Activated T-helper 2 cell treated with anti-CD3 and anti-CD28 coated beads, Interferon-gamma antibody, Interleukin-2, Interleukin-4, amounts not matched to agents 10 μg/mL and 5 μg/mL and 100 μg/mL, durations not matched to agents 14 hours and 24 hours and 36 hours (primary cell): ENCODE results near the gene KRT80. TPM values are rescaled to one million over a fixed set of nuclear protein-coding genes. Genes with fewer than 3 reads are reported as not detected.

Experiments used
- DNase-seq: peaks from one replicate; pipeline ENCODE4 v3.0.0; 2021; ENCODE audit warnings: low spot score
- H3K27ac Mint-ChIP-seq: one replicate; pipeline ENCODE4 v1.8.0; 2021; ENCODE audit warnings: mixed read lengths
- H3K27me3 Mint-ChIP-seq: one replicate; pipeline ENCODE4 v1.8.0; 2021; ENCODE audit warnings: low read depth, mixed read lengths
- H3K36me3 Mint-ChIP-seq: one replicate; pipeline ENCODE4 v1.8.0; 2021; ENCODE audit warnings: low read depth, mixed read lengths
- H3K4me1 Mint-ChIP-seq: one replicate; pipeline ENCODE4 v1.8.0; 2021; ENCODE audit warnings: low read depth, mixed read lengths
- H3K4me3 Mint-ChIP-seq: one replicate; pipeline ENCODE4 v1.8.0; 2021; ENCODE audit warnings: low read depth, mild to moderate bottlenecking, moderate library complexity, mixed read lengths
- H3K9me3 Mint-ChIP-seq: one replicate; pipeline ENCODE4 v1.8.0; 2021; ENCODE audit warnings: mixed read lengths
- intact Hi-C: fragments of 100-400 bp; cut with micrococcal nuclease; formaldehyde crosslinking; loops from one replicate; pipeline ENCODE4 v1.15.1; 2023
- total RNA-seq: library from RNA; stranded (reverse); gene quantifications from 2 replicates; pipeline ENCODE4 v1.2.3, GENCODE V29; 2022

KRT80 gene
- total RNA-seq, 1 donor from 2014 or later, result not detected

- Mint-ChIP-seq H3K4me3 (no peak within 1 kb of the TSS), H3K27me3 (peaks cover 46% of the 10 kb centered on the region), H3K4me1 (no peaks in the 10 kb centered on the region), H3K27ac (no peak within 1 kb of the TSS), H3K36me3 (no peaks in the 10 kb centered on the region), H3K9me3 (no peaks in the 10 kb centered on the region)
- no peak for DNase-seq
- intact Hi-C loops, result no loop called here
These were observed 41.1 kb upstream of the KRT80 start, which contains the start of gene KRT7 for GRCh38 chr12:52232674-52233461. KRT7 (plus strand) TSS chr12:52233243; CDS start chr12:52233297, 54 bp downstream.

- H3K27ac Mint-ChIP-seq, result no peak overlapping the region
- no peaks in the 10 kb centered on the region for H3K9me3 Mint-ChIP-seq
- H3K36me3 Mint-ChIP-seq, result no peaks in the 10 kb centered on the region
- H3K27me3 Mint-ChIP-seq, result peaks cover 49% of the 10 kb centered on the region
- intact Hi-C loops, result no loop called here
- no peaks in the 10 kb centered on the region for H3K4me1 Mint-ChIP-seq
- H3K4me3 Mint-ChIP-seq, result no peak overlapping the region
- no peak for DNase-seq
These were observed 40.4 kb upstream of the KRT80 start for GRCh38 chr12:52232203-52232673.

GRCh38 chr12:52231305-52232202 lies 39.7 kb upstream of the KRT80 start:
- no peak for DNase-seq
- Mint-ChIP-seq H3K4me1 (no peaks in the 10 kb centered on the region), H3K9me3 (no peaks in the 10 kb centered on the region), H3K4me3 (no peak overlapping the region), H3K27me3 (peaks cover 55% of the 10 kb centered on the region), H3K27ac (no peak overlapping the region), H3K36me3 (no peaks in the 10 kb centered on the region)
- intact Hi-C loops, result no loop called here

- intact Hi-C loops, result no loop called here
These were observed 38.8 kb upstream of the KRT80 start for GRCh38 chr12:52230364-52231281.

GRCh38 chr12:52229836-52230343 lies 38.1 kb upstream of the KRT80 start:
- Mint-ChIP-seq H3K36me3 (no peaks in the 10 kb centered on the region), H3K9me3 (no peaks in the 10 kb centered on the region), H3K4me3 (no peak overlapping the region), H3K27ac (no peak overlapping the region), H3K27me3 (peaks cover 62% of the 10 kb centered on the region), H3K4me1 (no peaks in the 10 kb centered on the region)
- DNase-seq, result no peak
- intact Hi-C loops, result no loop called here

More at GRCh38 chr12:52230364-52231281, 38.8 kb upstream of the KRT80 start:
- H3K4me1 Mint-ChIP-seq, result no peaks in the 10 kb centered on the region
- H3K27ac Mint-ChIP-seq, result no peak overlapping the region
- H3K9me3 Mint-ChIP-seq, result no peaks in the 10 kb centered on the region
- no peak for DNase-seq
- H3K4me3 Mint-ChIP-seq, result no peak overlapping the region
- H3K36me3 Mint-ChIP-seq, result no peaks in the 10 kb centered on the region
- H3K27me3 Mint-ChIP-seq, result peaks cover 61% of the 10 kb centered on the region

- no peak overlapping the region for H3K27ac Mint-ChIP-seq
- no peak overlapping the region for H3K4me3 Mint-ChIP-seq
- no peaks in the 10 kb centered on the region for H3K36me3 Mint-ChIP-seq
- peaks cover 63% of the 10 kb centered on the region for H3K27me3 Mint-ChIP-seq
- H3K4me1 Mint-ChIP-seq, result no peaks in the 10 kb centered on the region
- no peak for DNase-seq
- intact Hi-C loops, result no loop called here
- no peaks in the 10 kb centered on the region for H3K9me3 Mint-ChIP-seq
These were observed 37.1 kb upstream of the KRT80 start for GRCh38 chr12:52228931-52229330.

- intact Hi-C loops, result no loop called here
- Mint-ChIP-seq H3K4me1 (no peaks in the 10 kb centered on the region), H3K4me3 (no peak overlapping the region), H3K36me3 (no peaks in the 10 kb centered on the region), H3K9me3 (no peaks in the 10 kb centered on the region), H3K27me3 (peaks cover 63% of the 10 kb centered on the region), H3K27ac (no peak overlapping the region)
- no peak for DNase-seq
These were observed 36.6 kb upstream of the KRT80 start for GRCh38 chr12:52228366-52228765.

- H3K27me3 Mint-ChIP-seq, result peaks cover 64% of the 10 kb centered on the region
- intact Hi-C loops, result no loop called here
- no peaks in the 10 kb centered on the region for H3K4me1 Mint-ChIP-seq
- H3K9me3 Mint-ChIP-seq, result no peaks in the 10 kb centered on the region
- no peak for DNase-seq
- H3K4me3 Mint-ChIP-seq, result no peak overlapping the region
- H3K36me3 Mint-ChIP-seq, result no peaks in the 10 kb centered on the region
- H3K27ac Mint-ChIP-seq, result no peak overlapping the region
These were observed 35.9 kb upstream of the KRT80 start for GRCh38 chr12:52227606-52228166.

- intact Hi-C loops, result no loop called here
- Mint-ChIP-seq H3K27ac (no peak overlapping the region), H3K36me3 (no peaks in the 10 kb centered on the region), H3K4me1 (peaks cover 4% of the 10 kb centered on the region), H3K4me3 (no peak overlapping the region), H3K9me3 (no peaks in the 10 kb centered on the region), H3K27me3 (peaks cover 52% of the 10 kb centered on the region)
- no peak for DNase-seq
These were observed 34.6 kb upstream of the KRT80 start for GRCh38 chr12:52226446-52226845.

- DNase-seq, result no peak
- no peaks in the 10 kb centered on the region for H3K9me3 Mint-ChIP-seq
- intact Hi-C loops, result no loop called here
- H3K4me3 Mint-ChIP-seq, result no peak overlapping the region
- peaks cover 53% of the 10 kb centered on the region for H3K27me3 Mint-ChIP-seq
- no peak overlapping the region for H3K27ac Mint-ChIP-seq
- peaks cover 4% of the 10 kb centered on the region for H3K4me1 Mint-ChIP-seq
- no peaks in the 10 kb centered on the region for H3K36me3 Mint-ChIP-seq
These were observed 33.9 kb upstream of the KRT80 start for GRCh38 chr12:52225752-52226151.

GRCh38 chr12:52224151-52224550 lies 32.3 kb upstream of the KRT80 start:
- peaks cover 50% of the 10 kb centered on the region for H3K27me3 Mint-ChIP-seq
- H3K36me3 Mint-ChIP-seq, result no peaks in the 10 kb centered on the region
- no peak overlapping the region for H3K27ac Mint-ChIP-seq
- no peaks in the 10 kb centered on the region for H3K9me3 Mint-ChIP-seq
- intact Hi-C loops, result loop anchor here (5.0 kb wide), 1 partner anchor 53 kb away; no protein-coding TSS in a partner anchor
- peaks cover 4% of the 10 kb centered on the region for H3K4me1 Mint-ChIP-seq
- DNase-seq, result no peak
- H3K4me3 Mint-ChIP-seq, result no peak overlapping the region
